Activated naive CD4-positive, alpha-beta T cell treated with anti-CD3 and anti-CD28 coated beads, Interleukin-2, amount 50 U/mL, for 72 hours (primary cell): ENCODE measurements around the gene ECSIT. TPM values are rescaled to one million over a fixed set of nuclear protein-coding genes. Genes with fewer than 3 reads are reported as not detected.

ENCODE experiments used
- ATAC-seq, 2 donors: fragments of 150-1000 bp; cut with Tn5 transposase; 2 replicates each; pipeline ENCODE4 v1.10.0; 2021; ENCODE audit warnings: mild to moderate bottlenecking in 2 of 2, moderate library complexity in 2 of 2
- DNase-seq, 2 donors: peaks; one replicate each; pipeline ENCODE4 v3.0.0; 2021 to 2022; ENCODE audit warnings: low spot score in 2 of 2
- H3K27ac Mint-ChIP-seq, 2 donors: one replicate each; pipeline ENCODE4 v1.8.0; 2022; ENCODE audit warnings: mild to moderate bottlenecking in 2 of 2, mixed read lengths in 2 of 2
- H3K36me3 Mint-ChIP-seq, 2 donors: one replicate each; pipeline ENCODE4 v1.8.0; 2022; ENCODE audit warnings: mixed read lengths in 2 of 2
- H3K9me3 Mint-ChIP-seq, 2 donors: one replicate each; pipeline ENCODE4 v1.8.0; 2022; ENCODE audit warnings: mixed read lengths in 2 of 2
- total RNA-seq, 2 donors: library from RNA; stranded (reverse); gene quantifications; one replicate each; pipeline ENCODE4 v1.2.3, GENCODE V29; 2022

The ECSIT gene
- total RNA-seq, 2 donors from 2014 or later, result 43.0 to 73.3 TPM

- Mint-ChIP-seq H3K36me3 (peaks cover 0 to 9% of the 10 kb centered on the region in 2 donors), H3K27ac (no peak overlapping the region), H3K9me3 (no peaks in the 10 kb centered on the region)
- ATAC-seq, result peak in 1 of 2 donors; percentile 59
- no peak for DNase-seq
These were observed 9.8 kb downstream of the ECSIT start for GRCh38 chr19:11519138-11519537.

GRCh38 chr19:11513946-11514345 lies 15.0 kb downstream of the ECSIT start:
- DNase-seq (no peak), ATAC-seq (no peak)
- H3K36me3 Mint-ChIP-seq, result peaks cover 0 to 7% of the 10 kb centered on the region in 2 donors
- H3K9me3 Mint-ChIP-seq, result no peaks in the 10 kb centered on the region
- H3K27ac Mint-ChIP-seq, result no peak overlapping the region

- Mint-ChIP-seq H3K36me3 (peaks cover 7% of the 10 kb centered on the region in 2 donors), H3K27ac (no peak overlapping the region), H3K9me3 (no peaks in the 10 kb centered on the region)
- ATAC-seq (no peak), DNase-seq (no peak)
These were observed 18.5 kb downstream of the ECSIT start for GRCh38 chr19:11510444-11510843.

GRCh38 chr19:11507370-11508078 lies 21.4 kb downstream of the ECSIT start:
- no peak for ATAC-seq
- Mint-ChIP-seq H3K36me3 (peaks cover 2 to 7% of the 10 kb centered on the region in 2 donors), H3K27ac (peak overlapping the region; percentile 88 to 92)

GRCh38 chr19:11506967-11507366 lies 22.0 kb downstream of the ECSIT start:
- no peak for DNase-seq
- peak overlapping the region; percentile 92 to 99 for H3K27ac Mint-ChIP-seq
- H3K36me3 Mint-ChIP-seq, result peaks cover 0 to 7% of the 10 kb centered on the region in 2 donors
- H3K9me3 Mint-ChIP-seq, result no peaks in the 10 kb centered on the region
- ATAC-seq, result no peak

More at GRCh38 chr19:11507370-11508078, 21.4 kb downstream of the ECSIT start:
- no peak for DNase-seq
- H3K9me3 Mint-ChIP-seq, result no peaks in the 10 kb centered on the region

GRCh38 chr19:11506101-11506555 lies 22.8 kb downstream of the ECSIT start:
- peak; percentile 27 to 38 for ATAC-seq
- H3K27ac Mint-ChIP-seq, result peak overlapping the region; percentile 92 to 99

GRCh38 chr19:11505504-11506100 lies 23.3 kb downstream of the ECSIT start, which contains the start of gene ZNF653:
TSS of gene ZNF653 (minus strand) at chr19:11505839. CDS start at chr19:11505786, 53 bp downstream.
- ATAC-seq (peak; percentile 71 to 73), DNase-seq (peak; percentile 91 to 95)
- Mint-ChIP-seq H3K36me3 (peaks cover 5 to 7% of the 10 kb centered on the region in 2 donors), H3K9me3 (no peaks in the 10 kb centered on the region), H3K27ac (peak within 1 kb of the TSS; percentile 92 to 99)

More at GRCh38 chr19:11506101-11506555, 22.8 kb downstream of the ECSIT start:
- DNase-seq, result no peak
- no peaks in the 10 kb centered on the region for H3K9me3 Mint-ChIP-seq
- H3K36me3 Mint-ChIP-seq, result peaks cover 5 to 7% of the 10 kb centered on the region in 2 donors

- peak; percentile 97 to 99 for DNase-seq
- no peaks in the 10 kb centered on the region for H3K9me3 Mint-ChIP-seq
- H3K27ac Mint-ChIP-seq, result peak overlapping the region; percentile 79 to 92
- ATAC-seq, result peak; percentile 92 to 94
- peaks cover 5 to 7% of the 10 kb centered on the region in 2 donors for H3K36me3 Mint-ChIP-seq
These were observed 23.9 kb downstream of the ECSIT start for GRCh38 chr19:11505032-11505503.

- Mint-ChIP-seq H3K9me3 (no peaks in the 10 kb centered on the region), H3K36me3 (peaks cover 5 to 7% of the 10 kb centered on the region in 2 donors), H3K27ac (peak overlapping the region; percentile 79 to 92)
- ATAC-seq (no peak), DNase-seq (no peak)
These were observed 24.4 kb downstream of the ECSIT start for GRCh38 chr19:11504502-11505031.

- Mint-ChIP-seq H3K9me3 (no peaks in the 10 kb centered on the region), H3K27ac (peak overlapping the region in 1 of 2 donors; percentile 83), H3K36me3 (peaks cover 0 to 5% of the 10 kb centered on the region in 2 donors)
- no peak for DNase-seq
- no peak for ATAC-seq
These were observed 29.0 kb downstream of the ECSIT start for GRCh38 chr19:11499890-11500420.

- DNase-seq (no peak), ATAC-seq (no peak)
- Mint-ChIP-seq H3K27ac (peak overlapping the region in 1 of 2 donors; percentile 37), H3K36me3 (peaks cover 0 to 5% of the 10 kb centered on the region in 2 donors), H3K9me3 (no peaks in the 10 kb centered on the region)
These were observed 29.7 kb downstream of the ECSIT start for GRCh38 chr19:11499220-11499726.

- H3K36me3 Mint-ChIP-seq, result peaks cover 0 to 4% of the 10 kb centered on the region in 2 donors
- H3K9me3 Mint-ChIP-seq, result no peaks in the 10 kb centered on the region
- DNase-seq (peak in 1 of 2 donors; percentile 74), ATAC-seq (peak; percentile 77 to 86)
- H3K27ac Mint-ChIP-seq, result no peak overlapping the region
These were observed 32.4 kb downstream of the ECSIT start for GRCh38 chr19:11496391-11497163.

GRCh38 chr19:11495885-11496284 lies 33.0 kb downstream of the ECSIT start:
- no peaks in the 10 kb centered on the region for H3K36me3 Mint-ChIP-seq
- DNase-seq (no peak), ATAC-seq (peak in 1 of 2 donors; percentile 18)
- H3K9me3 Mint-ChIP-seq, result no peaks in the 10 kb centered on the region
- H3K27ac Mint-ChIP-seq, result no peak overlapping the region

GRCh38 chr19:11495481-11495880 lies 33.5 kb downstream of the ECSIT start:
- H3K9me3 Mint-ChIP-seq, result no peaks in the 10 kb centered on the region
- no peak overlapping the region for H3K27ac Mint-ChIP-seq
- H3K36me3 Mint-ChIP-seq, result no peaks in the 10 kb centered on the region
- DNase-seq, result no peak
- ATAC-seq, result no peak

GRCh38 chr19:11494634-11495285 lies 34.2 kb downstream of the ECSIT start:
- peaks cover 3 to 4% of the 10 kb centered on the region in 2 donors for H3K36me3 Mint-ChIP-seq
- H3K27ac Mint-ChIP-seq, result no peak overlapping the region
- no peak for DNase-seq
- H3K9me3 Mint-ChIP-seq, result no peaks in the 10 kb centered on the region
- ATAC-seq, result no peak
